Bronchial epithelial cell (primary cell): ENCODE results near the gene CFAP107. TPM values are rescaled to one million over a fixed set of nuclear protein-coding genes. Genes with fewer than 3 reads are reported as not detected.
"Not testable (repeated sequence)": the region's sequence is repeated elsewhere in the genome, so short reads cannot be mapped to it uniquely, and the experiment has no call there.

Experiments used
- DNase-seq: peaks from one replicate; pipeline ENCODE4 v3.0.0-alpha.2; 2010; ENCODE audit warnings: low read depth
- FAIRE-seq: peaks from 2 replicates; lab custom pipeline; 2011; peaks lifted over from hg19 to GRCh38; lab: Jason Lieb, UNC
- H3K27me3 ChIP-seq: 2 replicates; pipeline ENCODE4 v1.5.1; 2011; ENCODE audit warnings: low read length; ENCODE audit not compliant: control insufficient read depth, insufficient read depth
- H3K36me3 ChIP-seq: 2 replicates; pipeline ENCODE4 v1.5.1; 2011; ENCODE audit warnings: low read length; ENCODE audit not compliant: control insufficient read depth, insufficient read depth
- H3K4me3 ChIP-seq: 2 replicates; pipeline ENCODE4 v1.5.1; 2011; ENCODE audit warnings: mild to moderate bottlenecking, low read depth, low read length, control low read depth
- CTCF ChIP-seq: IDR thresholded peaks from 2 replicates; pipeline ENCODE4 v1.5.1; 2011; ENCODE audit warnings: mild to moderate bottlenecking, moderate library complexity, low read length, control low read depth, inconsistent platforms; ENCODE audit not compliant: insufficient read depth, severe bottlenecking
- total RNA-seq: library from RNA; depleted of rRNA; stranded (reverse); fragments of >200 nt; gene quantifications from 2 replicates; pipeline ENCODE4 v1.2.1, GENCODE V29; 2014

Gene CFAP107
- total RNA-seq, 1 donor from 2014 or later = not detected

- FAIRE-seq = no peak
- no peak for TF ChIP-seq CTCF
- H3K27me3 ChIP-seq = no peaks in the 10 kb centered on the region
- DNase-seq = no peak
- H3K36me3 ChIP-seq = no peaks in the 10 kb centered on the region
- no peak overlapping the region for H3K4me3 ChIP-seq
Measured at GRCh38 chr1:12730156-12730555, 15.8 kb upstream of the CFAP107 start.

DNA sequence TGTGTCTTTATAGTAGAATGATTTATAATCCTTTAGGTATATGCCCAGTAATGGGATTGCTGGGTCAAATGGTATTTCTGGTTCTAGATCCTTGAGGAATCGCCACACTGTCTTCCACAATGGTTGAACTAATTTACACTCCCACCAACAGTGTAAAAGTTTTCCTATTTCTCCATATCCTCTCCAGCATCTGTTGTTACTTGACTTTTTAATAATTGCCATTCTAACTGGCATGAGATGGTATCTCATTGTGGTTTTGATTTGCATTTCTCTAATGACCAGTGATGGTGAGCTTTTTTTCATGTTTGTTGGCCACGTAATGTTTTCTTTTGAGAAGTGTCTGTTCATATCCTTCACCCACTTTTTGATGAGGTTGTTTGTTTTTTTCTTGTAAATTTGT, 14.9 kb upstream of the CFAP107 start:
- not testable (repeated sequence) for FAIRE-seq, H3K27me3 ChIP-seq, H3K36me3 ChIP-seq, H3K4me3 ChIP-seq, DNase-seq

DNA sequence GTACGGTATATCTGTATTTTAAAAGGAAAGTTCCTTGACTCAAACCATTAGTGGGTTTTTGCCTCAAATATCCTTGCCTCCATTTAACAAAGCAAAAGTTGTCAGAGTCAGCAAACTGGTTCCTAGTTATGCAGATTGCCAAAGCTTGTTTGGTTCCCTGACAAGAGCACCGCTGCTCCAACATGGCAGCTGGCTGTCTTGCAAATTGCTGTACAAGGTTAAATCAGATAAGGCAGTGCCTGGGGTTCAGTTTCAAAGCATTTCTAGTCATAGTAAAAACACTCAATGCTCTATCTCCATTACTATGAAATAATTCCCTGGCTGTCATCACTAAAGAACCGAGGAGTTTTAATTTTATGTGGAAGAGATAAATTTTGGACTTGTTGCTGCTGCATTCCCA, 11.3 kb upstream of the CFAP107 start:
- H3K4me3 ChIP-seq = no peak overlapping the region
- TF ChIP-seq CTCF = no peak
- DNase-seq (no peak), FAIRE-seq (no peak)
- no peaks in the 10 kb centered on the region for H3K27me3 ChIP-seq
- H3K36me3 ChIP-seq = no peaks in the 10 kb centered on the region

DNA sequence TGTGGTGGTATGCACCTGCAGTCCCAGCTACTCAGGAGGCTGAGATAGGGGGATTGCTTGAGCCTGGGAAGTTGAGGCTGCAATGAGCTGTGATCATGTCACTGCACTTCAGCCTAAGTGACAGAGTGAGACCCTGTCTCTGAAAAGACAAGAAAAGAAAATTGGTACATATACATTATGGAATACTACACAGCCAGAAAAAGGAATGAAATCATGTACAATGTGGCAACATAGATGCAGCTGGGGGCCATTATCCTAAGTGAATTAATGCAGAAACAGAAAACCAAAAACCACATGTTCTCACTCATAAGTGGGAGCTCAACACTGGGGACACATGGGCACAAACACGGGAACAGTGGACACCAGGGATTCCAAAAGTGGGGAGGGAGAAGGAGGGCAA, 7.1 kb upstream of the CFAP107 start:
- no peak for DNase-seq
- no peak for TF ChIP-seq CTCF

GRCh38 chr1:12739613-12740012, 6.4 kb upstream of the CFAP107 start:
- no peak for TF ChIP-seq CTCF
- Histone ChIP-seq H3K36me3 (no peaks in the 10 kb centered on the region), H3K4me3 (no peak overlapping the region), H3K27me3 (no peaks in the 10 kb centered on the region)
- DNase-seq (no peak), FAIRE-seq (no peak)

More for the DNA sequence above, 7.1 kb upstream of the CFAP107 start:
- FAIRE-seq = no peak
- no peaks in the 10 kb centered on the region for H3K36me3 ChIP-seq
- H3K27me3 ChIP-seq = no peaks in the 10 kb centered on the region
- no peak overlapping the region for H3K4me3 ChIP-seq

DNA sequence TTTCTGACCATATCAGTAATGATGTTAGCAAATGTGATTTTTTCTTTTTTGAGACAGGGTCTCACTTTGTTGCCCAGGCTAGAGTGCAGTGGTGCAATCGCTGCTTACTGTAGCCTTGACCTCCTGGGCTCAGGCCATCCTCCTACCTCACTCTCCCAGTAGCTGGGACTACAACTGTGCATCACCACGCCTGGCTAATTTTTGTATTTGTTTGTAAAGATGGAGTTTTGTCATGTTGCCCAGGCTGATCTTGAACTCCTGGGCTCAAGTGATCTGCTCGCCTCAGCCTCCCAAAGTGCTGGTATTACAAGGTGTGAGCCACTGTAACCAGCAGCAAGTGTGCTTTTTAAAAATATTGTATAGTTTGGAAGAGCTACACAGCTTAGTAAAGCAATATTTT, 4.1 kb upstream of the CFAP107 start:
- TF ChIP-seq CTCF = no peak
- no peak overlapping the region for H3K4me3 ChIP-seq
- H3K36me3 ChIP-seq = no peaks in the 10 kb centered on the region
- DNase-seq (no peak), FAIRE-seq (no peak)
- H3K27me3 ChIP-seq = no peaks in the 10 kb centered on the region
